Measurements from ENCODE around the gene GUCY1A1. TPM values are rescaled to one million over a fixed set of nuclear protein-coding genes. Genes with fewer than 3 reads are reported as not detected.

GUCY1A1 gene
- total RNA-seq, 5 donors from 2014 or later (not counting 1 experiment from before 2014, with no cell fraction given), result 0.33 to 0.45 (median 0.44) TPM

GRCh38 chr4:155688211-155688610 lies 21.6 kb downstream of the GUCY1A1 start:
- Mint-ChIP-seq H3K27ac (no peak overlapping the region), H3K36me3 (no peaks in the 10 kb centered on the region), H3K4me1 (no peaks in the 10 kb centered on the region), H3K27me3 (peaks cover 0 to 2% of the 10 kb centered on the region in 2 donors), H3K9me3 (no peaks in the 10 kb centered on the region), H3K4me3 (no peak overlapping the region)
- Histone ChIP-seq H3K4me1 (ENCODE audit: control insufficient read depth in 1 of 2, extremely low read depth in 1 of 2, insufficient read depth in 2 of 2, low read length in 2 of 2) (no peaks in the 10 kb centered on the region), H3K27ac (ENCODE audit: low read length) (no peak overlapping the region), H3K36me3 (ENCODE audit: control insufficient read depth in 2 of 2, extremely low read depth in 1 of 2, insufficient read depth in 1 of 2, low read length in 1 of 2) (no peaks in the 10 kb centered on the region), H3K4me3 (ENCODE audit: control insufficient read depth in 1 of 2, extremely low read depth in 1 of 2, low read length in 1 of 2) (no peak overlapping the region), H3K9me3 (no peaks in the 10 kb centered on the region), H3K27me3 (replicated peaks in 1 of 2; ENCODE audit: control insufficient read depth in 2 of 2, extremely low read depth in 1 of 2, insufficient read depth in 2 of 2, low read length in 1 of 2) (no peaks in the 10 kb centered on the region)
- no CpG with 5 or more reads among the region's 1 CpG for WGBS (ENCODE audit: insufficient coverage)
- ChIA-PET POLR2A (no interaction called here), CTCF (no interaction called here)
- DNase-seq, result no peak
- ATAC-seq (replicated peaks in 1 of 4), result no peak

- Histone ChIP-seq H3K27ac (ENCODE audit: low read length) (no peak overlapping the region), H3K4me1 (ENCODE audit: control insufficient read depth in 1 of 2, extremely low read depth in 1 of 2, insufficient read depth in 2 of 2, low read length in 2 of 2) (no peaks in the 10 kb centered on the region), H3K36me3 (ENCODE audit: control insufficient read depth in 2 of 2, extremely low read depth in 1 of 2, insufficient read depth in 1 of 2, low read length in 1 of 2) (no peaks in the 10 kb centered on the region), H3K4me3 (ENCODE audit: control insufficient read depth in 1 of 2, extremely low read depth in 1 of 2, low read length in 1 of 2) (no peak overlapping the region), H3K9me3 (no peaks in the 10 kb centered on the region), H3K27me3 (replicated peaks in 1 of 2; ENCODE audit: control insufficient read depth in 2 of 2, extremely low read depth in 1 of 2, insufficient read depth in 2 of 2, low read length in 1 of 2) (no peaks in the 10 kb centered on the region)
- Mint-ChIP-seq H3K4me1 (no peaks in the 10 kb centered on the region), H3K36me3 (no peaks in the 10 kb centered on the region), H3K4me3 (no peak overlapping the region), H3K27me3 (peaks cover 0 to 2% of the 10 kb centered on the region in 2 donors), H3K27ac (no peak overlapping the region), H3K9me3 (no peaks in the 10 kb centered on the region)
- ChIA-PET CTCF (no interaction called here), POLR2A (no interaction called here)
- no peak for ATAC-seq (replicated peaks in 1 of 4)
- no peak for DNase-seq
- no CpG with 5 or more reads among the region's 2 CpGs for WGBS (ENCODE audit: insufficient coverage)
Measured at GRCh38 chr4:155688860-155689259, 22.2 kb downstream of the GUCY1A1 start.

GRCh38 chr4:155690044-155690837 lies 23.6 kb downstream of the GUCY1A1 start:
- WGBS (ENCODE audit: insufficient coverage), result 91% methylated on average over 2 of the region's 3 CpGs
- ChIA-PET CTCF (no interaction called here), POLR2A (interaction anchor here in 1 of 2 donors (0.5 kb wide), 1 partner anchor 253 kb away, joined by 3 read pairs; no protein-coding TSS in a partner anchor)
- Histone ChIP-seq H3K9me3 (no peaks in the 10 kb centered on the region), H3K27me3 (replicated peaks in 1 of 2; ENCODE audit: control insufficient read depth in 2 of 2, extremely low read depth in 1 of 2, insufficient read depth in 2 of 2, low read length in 1 of 2) (no peaks in the 10 kb centered on the region), H3K4me3 (ENCODE audit: control insufficient read depth in 1 of 2, extremely low read depth in 1 of 2, low read length in 1 of 2) (no peak overlapping the region), H3K4me1 (ENCODE audit: control insufficient read depth in 1 of 2, extremely low read depth in 1 of 2, insufficient read depth in 2 of 2, low read length in 2 of 2) (no peaks in the 10 kb centered on the region), H3K36me3 (ENCODE audit: control insufficient read depth in 2 of 2, extremely low read depth in 1 of 2, insufficient read depth in 1 of 2, low read length in 1 of 2) (no peaks in the 10 kb centered on the region), H3K27ac (ENCODE audit: low read length) (no peak overlapping the region)
- DNase-seq (no peak), ATAC-seq (replicated peaks in 1 of 4) (no peak)
- Mint-ChIP-seq H3K27ac (no peak overlapping the region), H3K27me3 (peaks cover 0 to 2% of the 10 kb centered on the region in 2 donors), H3K9me3 (no peaks in the 10 kb centered on the region), H3K36me3 (no peaks in the 10 kb centered on the region), H3K4me1 (no peaks in the 10 kb centered on the region), H3K4me3 (no peak overlapping the region)

GRCh38 chr4:155692361-155692760 lies 25.7 kb downstream of the GUCY1A1 start:
- WGBS (ENCODE audit: insufficient coverage), result no CpG with 5 or more reads among the region's 1 CpG
- CTCF ChIA-PET, result no interaction called here

GRCh38 chr4:155693015-155693663 lies 26.5 kb downstream of the GUCY1A1 start:
- 82% methylated on average over 2 of the region's 4 CpGs for WGBS (ENCODE audit: insufficient coverage)
- no peak overlapping the region for H3K27ac Mint-ChIP-seq
- DNase-seq (no peak), ATAC-seq (replicated peaks in 1 of 4) (no peak)
- H3K4me3 ChIP-seq (ENCODE audit: control insufficient read depth in 1 of 2, extremely low read depth in 1 of 2, low read length in 1 of 2), result no peak overlapping the region
- ChIA-PET POLR2A (no interaction called here), CTCF (no interaction called here)
- H3K36me3 Mint-ChIP-seq, result no peaks in the 10 kb centered on the region
- H3K9me3 Mint-ChIP-seq, result no peaks in the 10 kb centered on the region
- no peaks in the 10 kb centered on the region for H3K36me3 ChIP-seq (ENCODE audit: control insufficient read depth in 2 of 2, extremely low read depth in 1 of 2, insufficient read depth in 1 of 2, low read length in 1 of 2)
- no peaks in the 10 kb centered on the region for H3K4me1 Mint-ChIP-seq
- H3K4me3 Mint-ChIP-seq, result no peak overlapping the region
- H3K27me3 Mint-ChIP-seq, result peaks cover 3 to 5% of the 10 kb centered on the region in 2 donors
- no peaks in the 10 kb centered on the region for H3K4me1 ChIP-seq (ENCODE audit: control insufficient read depth in 1 of 2, extremely low read depth in 1 of 2, insufficient read depth in 2 of 2, low read length in 2 of 2)
- H3K9me3 ChIP-seq, result no peaks in the 10 kb centered on the region
- no peak overlapping the region for H3K27ac ChIP-seq (ENCODE audit: low read length)
- H3K27me3 ChIP-seq (replicated peaks in 1 of 2; ENCODE audit: control insufficient read depth in 2 of 2, extremely low read depth in 1 of 2, insufficient read depth in 2 of 2, low read length in 1 of 2), result no peaks in the 10 kb centered on the region

More at GRCh38 chr4:155692361-155692760, 25.7 kb downstream of the GUCY1A1 start:
- Histone ChIP-seq H3K27ac (ENCODE audit: low read length) (no peak overlapping the region), H3K4me3 (ENCODE audit: control insufficient read depth in 1 of 2, extremely low read depth in 1 of 2, low read length in 1 of 2) (no peak overlapping the region), H3K36me3 (ENCODE audit: control insufficient read depth in 2 of 2, extremely low read depth in 1 of 2, insufficient read depth in 1 of 2, low read length in 1 of 2) (no peaks in the 10 kb centered on the region), H3K4me1 (ENCODE audit: control insufficient read depth in 1 of 2, extremely low read depth in 1 of 2, insufficient read depth in 2 of 2, low read length in 2 of 2) (no peaks in the 10 kb centered on the region), H3K9me3 (no peaks in the 10 kb centered on the region), H3K27me3 (replicated peaks in 1 of 2; ENCODE audit: control insufficient read depth in 2 of 2, extremely low read depth in 1 of 2, insufficient read depth in 2 of 2, low read length in 1 of 2) (no peaks in the 10 kb centered on the region)
- DNase-seq, result no peak
- H3K4me1 Mint-ChIP-seq, result no peaks in the 10 kb centered on the region
- no peak overlapping the region for H3K27ac Mint-ChIP-seq
- H3K27me3 Mint-ChIP-seq, result peaks cover 0 to 5% of the 10 kb centered on the region in 2 donors
- POLR2A ChIA-PET, result no interaction called here
- no peaks in the 10 kb centered on the region for H3K36me3 Mint-ChIP-seq
- H3K9me3 Mint-ChIP-seq, result no peaks in the 10 kb centered on the region
- no peak overlapping the region for H3K4me3 Mint-ChIP-seq
- ATAC-seq (replicated peaks in 1 of 4), result no peak

GRCh38 chr4:155694100-155694785 lies 27.6 kb downstream of the GUCY1A1 start:
- Histone ChIP-seq H3K4me1 (ENCODE audit: control insufficient read depth in 1 of 2, extremely low read depth in 1 of 2, insufficient read depth in 2 of 2, low read length in 2 of 2) (no peaks in the 10 kb centered on the region), H3K9me3 (no peaks in the 10 kb centered on the region), H3K27ac (ENCODE audit: low read length) (no peak overlapping the region), H3K4me3 (ENCODE audit: control insufficient read depth in 1 of 2, extremely low read depth in 1 of 2, low read length in 1 of 2) (no peak overlapping the region), H3K27me3 (replicated peaks in 1 of 2; ENCODE audit: control insufficient read depth in 2 of 2, extremely low read depth in 1 of 2, insufficient read depth in 2 of 2, low read length in 1 of 2) (no peaks in the 10 kb centered on the region), H3K36me3 (ENCODE audit: control insufficient read depth in 2 of 2, extremely low read depth in 1 of 2, insufficient read depth in 1 of 2, low read length in 1 of 2) (no peaks in the 10 kb centered on the region)
- no peak for ATAC-seq (replicated peaks in 1 of 4)
- no peaks in the 10 kb centered on the region for H3K4me1 Mint-ChIP-seq
- peaks cover 3 to 4% (median 3%) of the 10 kb centered on the region in 3 donors for H3K9me3 Mint-ChIP-seq
- H3K4me3 Mint-ChIP-seq, result no peak overlapping the region
- peaks cover 3 to 5% of the 10 kb centered on the region in 2 donors for H3K27me3 Mint-ChIP-seq
- no peak for DNase-seq
- WGBS (ENCODE audit: insufficient coverage), result no CpG with 5 or more reads among the region's 2 CpGs
- no peaks in the 10 kb centered on the region for H3K36me3 Mint-ChIP-seq
- ChIA-PET POLR2A (no interaction called here), CTCF (no interaction called here)
- H3K27ac Mint-ChIP-seq, result no peak overlapping the region
